Measurements from ENCODE around the gene DEFB126. TPM values are rescaled to one million over a fixed set of nuclear protein-coding genes. Genes with fewer than 3 reads are reported as not detected.

The DEFB126 gene, protein sequence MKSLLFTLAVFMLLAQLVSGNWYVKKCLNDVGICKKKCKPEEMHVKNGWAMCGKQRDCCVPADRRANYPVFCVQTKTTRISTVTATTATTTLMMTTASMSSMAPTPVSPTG
- not detected in 2 replicates for total RNA-seq

DNA sequence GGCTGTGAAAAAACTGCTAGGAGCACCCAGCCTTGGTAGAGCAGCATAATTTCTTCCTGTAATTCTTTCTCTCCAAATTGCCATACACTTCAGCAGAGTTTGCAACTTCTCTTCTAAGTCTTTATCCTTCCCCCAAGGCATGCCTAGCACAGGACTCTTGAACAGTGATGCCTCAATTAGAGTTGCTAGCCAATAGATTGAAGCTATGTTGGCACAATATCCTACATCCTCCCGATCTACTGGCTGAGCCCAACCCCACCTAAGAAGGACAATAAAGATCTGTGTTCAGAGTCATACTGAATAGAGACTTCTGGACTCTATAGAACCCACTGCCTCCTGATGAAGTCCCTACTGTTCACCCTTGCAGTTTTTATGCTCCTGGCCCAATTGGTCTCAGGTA lies at the start of gene DEFB126:
TSS of gene DEFB126 (plus strand) at position 301 of the 400 bp plus-strand sequence. CDS start at position 340, 39 bp downstream.

DNA sequence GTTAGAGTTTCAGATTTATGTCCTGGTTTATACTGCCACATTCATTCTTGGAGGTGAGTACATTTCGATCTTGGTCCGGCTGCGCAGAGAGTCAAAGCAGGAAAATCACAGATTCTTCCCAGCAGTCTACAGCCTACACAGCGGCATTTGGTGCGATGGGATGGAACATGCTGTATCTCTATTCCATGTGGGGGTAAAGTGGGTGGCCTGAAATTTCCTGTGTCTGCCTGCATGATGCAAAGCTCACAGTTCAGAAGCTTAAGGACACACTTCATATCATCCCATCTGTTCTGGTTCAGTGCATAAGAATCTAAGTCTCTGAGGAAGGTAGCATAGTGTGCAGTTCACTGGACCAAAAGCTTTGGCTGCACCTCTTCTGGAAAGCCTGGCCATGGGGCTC lies 14.8 kb downstream of the DEFB126 start, which contains the start of gene DEFB127:
TSS of gene DEFB127 (plus strand) at position 301 of the 400 bp plus-strand sequence. CDS start at position 392, 91 bp downstream.

DNA sequence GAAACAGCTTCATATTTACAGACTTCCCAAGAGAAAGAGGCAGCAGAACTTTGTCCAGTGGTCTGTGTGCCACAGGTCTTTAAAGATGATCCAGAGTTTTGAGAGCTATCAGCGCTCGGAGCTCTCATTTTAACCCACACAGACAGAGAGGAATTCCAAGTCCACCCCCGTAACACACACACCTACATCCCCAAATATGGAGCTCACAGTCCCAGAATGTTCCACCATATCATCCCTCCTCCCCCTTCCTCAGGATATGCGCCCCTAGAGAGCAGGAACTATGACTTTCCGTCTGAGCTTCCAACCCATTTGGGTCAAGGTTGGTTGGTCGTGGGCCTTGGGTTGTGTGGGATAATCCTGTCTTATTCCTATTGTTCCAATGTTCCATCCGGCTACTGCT lies 47.2 kb downstream of the DEFB126 start, which contains the start of gene DEFB128:
TSS of gene DEFB128 (minus strand) at position 101 of the 400 bp plus-strand sequence. CDS start at position 13, 88 bp downstream.

Other genes starting within 250 kb of the DEFB126 start
- gene DEFB125, start 54.9 kb upstream of the DEFB126 start, total RNA-seq, result not detected in 2 replicates
- not detected in 2 replicates for gene DEFB127, start 14.9 kb downstream of the DEFB126 start, total RNA-seq
- not detected in 2 replicates for gene DEFB128, start 47.1 kb downstream of the DEFB126 start, total RNA-seq
- gene DEFB129, start 84.7 kb downstream of the DEFB126 start, total RNA-seq, result not detected in 2 replicates
- gene DEFB132, start 115.1 kb downstream of the DEFB126 start, total RNA-seq, result not detected in 2 replicates
- 3.6 and 4.2 TPM in 2 replicates for gene C20orf96, start 148.2 kb downstream of the DEFB126 start, total RNA-seq
- gene ZCCHC3, start 155.0 kb downstream of the DEFB126 start, total RNA-seq, result 13.4 and 14.6 TPM in 2 replicates
- 3.6 and 5.1 TPM in 2 replicates for gene SOX12, start 183.0 kb downstream of the DEFB126 start, total RNA-seq
- 13.6 and 22.8 TPM in 2 replicates for gene NRSN2, start 204.5 kb downstream of the DEFB126 start, total RNA-seq
- 30.4 and 36.3 TPM in 2 replicates for gene TRIB3, start 238.2 kb downstream of the DEFB126 start, total RNA-seq